ENCODE results near the gene BRD8. TPM values are rescaled to one million over a fixed set of nuclear protein-coding genes. Genes with fewer than 3 reads are reported as not detected.
"Not testable (repeated sequence)": the region's sequence is repeated elsewhere in the genome, so short reads cannot be mapped to it uniquely, and the experiment has no call there.

The BRD8 gene
- total and polyA plus RNA-seq, 2 experiments from 2014 or later, result 45.8 to 117 TPM

GRCh38 chr5:138155977-138156376 lies 22.5 kb downstream of the BRD8 start:
- not testable (repeated sequence) for H3K27ac Mint-ChIP-seq

GRCh38 chr5:138149530-138149929 lies 28.9 kb downstream of the BRD8 start:
- no peaks in the 10 kb centered on the region for H3K4me1 ChIP-seq (ENCODE audit: insufficient read depth)
- no peak overlapping the region for H3K4me3 ChIP-seq
- H3K9me2 ChIP-seq (ENCODE audit: insufficient read depth), result no peaks in the 10 kb centered on the region
- H3K27me3 ChIP-seq (ENCODE audit: insufficient read depth), result no peaks in the 10 kb centered on the region
- H2AFZ ChIP-seq, result no peak overlapping the region
- H3K4me2 ChIP-seq, result no peak overlapping the region
- Mint-ChIP-seq H3K4me3 (no peak overlapping the region), H3K9me3 (no peaks in the 10 kb centered on the region), H3K27ac (no peak overlapping the region), H3K4me1 (peaks cover 2% of the 10 kb centered on the region; the same call in 1 of the 3 replicates), H3K27me3 (ENCODE audit: insufficient read depth, low read depth, poor library complexity) (peaks cover 3% of the 10 kb centered on the region), H3K36me3 (ENCODE audit: low read depth) (no peaks in the 10 kb centered on the region)
- no peaks in the 10 kb centered on the region for H3K36me3 ChIP-seq (ENCODE audit: insufficient read depth)
- H3F3A ChIP-seq (replicated peaks; ENCODE audit: low read depth), result no peaks in the 10 kb centered on the region
- no peaks in the 10 kb centered on the region for H3K79me2 ChIP-seq (replicated peaks; ENCODE audit: insufficient read depth)
- no peaks in the 10 kb centered on the region for H4K20me1 ChIP-seq (replicated peaks; ENCODE audit: insufficient read depth)
- TF ChIP-seq POLR2AphosphoS5 (IDR thresholded peaks at IDR 0.05; ENCODE audit: low read depth), result no peak
- TF ChIP-seq ZNF331 (CRISPR knock-in tag; IDR thresholded peaks at IDR 0.05; ENCODE audit: low read depth), result no peak
- no peak for TF ChIP-seq ZNF462 (CRISPR knock-in tag; IDR thresholded peaks at IDR 0.05)
- TF ChIP-seq, protein P1, sequence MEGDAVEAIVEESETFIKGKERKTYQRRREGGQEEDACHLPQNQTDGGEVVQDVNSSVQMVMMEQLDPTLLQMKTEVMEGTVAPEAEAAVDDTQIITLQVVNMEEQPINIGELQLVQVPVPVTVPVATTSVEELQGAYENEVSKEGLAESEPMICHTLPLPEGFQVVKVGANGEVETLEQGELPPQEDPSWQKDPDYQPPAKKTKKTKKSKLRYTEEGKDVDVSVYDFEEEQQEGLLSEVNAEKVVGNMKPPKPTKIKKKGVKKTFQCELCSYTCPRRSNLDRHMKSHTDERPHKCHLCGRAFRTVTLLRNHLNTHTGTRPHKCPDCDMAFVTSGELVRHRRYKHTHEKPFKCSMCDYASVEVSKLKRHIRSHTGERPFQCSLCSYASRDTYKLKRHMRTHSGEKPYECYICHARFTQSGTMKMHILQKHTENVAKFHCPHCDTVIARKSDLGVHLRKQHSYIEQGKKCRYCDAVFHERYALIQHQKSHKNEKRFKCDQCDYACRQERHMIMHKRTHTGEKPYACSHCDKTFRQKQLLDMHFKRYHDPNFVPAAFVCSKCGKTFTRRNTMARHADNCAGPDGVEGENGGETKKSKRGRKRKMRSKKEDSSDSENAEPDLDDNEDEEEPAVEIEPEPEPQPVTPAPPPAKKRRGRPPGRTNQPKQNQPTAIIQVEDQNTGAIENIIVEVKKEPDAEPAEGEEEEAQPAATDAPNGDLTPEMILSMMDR (conservative IDR thresholded peaks at IDR 0.05; ENCODE audit: low read depth in 2 of 2), result 0 out of 4 replicates have a peak, but pooled peaks of 1 of the 2 experiments have one; percentile 1
- TF ChIP-seq NANOG (IDR thresholded peaks at IDR 0.05; ENCODE audit: borderline replicate concordance), result no peak
- no peak for TF ChIP-seq ETS1 (IDR thresholded peaks at IDR 0.05)
- no peak for TF ChIP-seq CREB1 (CRISPR knock-in tag; IDR thresholded peaks at IDR 0.05; ENCODE audit: low read depth)
- ATAC-seq (peak; percentile 81), DNase-seq (ENCODE audit: low spot score) (peak; percentile 68)
- no peak overlapping the region for H3K27ac ChIP-seq (ENCODE audit: low read depth)

More at GRCh38 chr5:138155977-138156376, 22.5 kb downstream of the BRD8 start:
- not testable (repeated sequence) for H3K4me1 ChIP-seq (ENCODE audit: insufficient read depth); H4K20me1 ChIP-seq (replicated peaks; ENCODE audit: insufficient read depth); H3K27me3 ChIP-seq (ENCODE audit: insufficient read depth); H2AFZ ChIP-seq; H3K4me3 Mint-ChIP-seq; H3K9me3 Mint-ChIP-seq; H3K27ac ChIP-seq (ENCODE audit: low read depth); H3K4me2 ChIP-seq; H3F3A ChIP-seq (replicated peaks; ENCODE audit: low read depth); H3K27me3 Mint-ChIP-seq (ENCODE audit: insufficient read depth, low read depth, poor library complexity); H3K4me1 Mint-ChIP-seq; H3K9me2 ChIP-seq (ENCODE audit: insufficient read depth); H3K4me3 ChIP-seq; ATAC-seq; H3K79me2 ChIP-seq (replicated peaks; ENCODE audit: insufficient read depth); DNase-seq (ENCODE audit: low spot score)
- H3K36me3 ChIP-seq (ENCODE audit: insufficient read depth), result peaks cover 39% of the 10 kb centered on the region
- peaks cover 47% of the 10 kb centered on the region for H3K36me3 Mint-ChIP-seq (ENCODE audit: low read depth)
